ENCODE data around the gene ZNF276. TPM values are rescaled to one million over a fixed set of nuclear protein-coding genes. Genes with fewer than 3 reads are reported as not detected.

The ZNF276 gene
- total and polyA plus RNA-seq, 9 donors: 7.1 to 39.9 (median 25.5) TPM

DNA sequence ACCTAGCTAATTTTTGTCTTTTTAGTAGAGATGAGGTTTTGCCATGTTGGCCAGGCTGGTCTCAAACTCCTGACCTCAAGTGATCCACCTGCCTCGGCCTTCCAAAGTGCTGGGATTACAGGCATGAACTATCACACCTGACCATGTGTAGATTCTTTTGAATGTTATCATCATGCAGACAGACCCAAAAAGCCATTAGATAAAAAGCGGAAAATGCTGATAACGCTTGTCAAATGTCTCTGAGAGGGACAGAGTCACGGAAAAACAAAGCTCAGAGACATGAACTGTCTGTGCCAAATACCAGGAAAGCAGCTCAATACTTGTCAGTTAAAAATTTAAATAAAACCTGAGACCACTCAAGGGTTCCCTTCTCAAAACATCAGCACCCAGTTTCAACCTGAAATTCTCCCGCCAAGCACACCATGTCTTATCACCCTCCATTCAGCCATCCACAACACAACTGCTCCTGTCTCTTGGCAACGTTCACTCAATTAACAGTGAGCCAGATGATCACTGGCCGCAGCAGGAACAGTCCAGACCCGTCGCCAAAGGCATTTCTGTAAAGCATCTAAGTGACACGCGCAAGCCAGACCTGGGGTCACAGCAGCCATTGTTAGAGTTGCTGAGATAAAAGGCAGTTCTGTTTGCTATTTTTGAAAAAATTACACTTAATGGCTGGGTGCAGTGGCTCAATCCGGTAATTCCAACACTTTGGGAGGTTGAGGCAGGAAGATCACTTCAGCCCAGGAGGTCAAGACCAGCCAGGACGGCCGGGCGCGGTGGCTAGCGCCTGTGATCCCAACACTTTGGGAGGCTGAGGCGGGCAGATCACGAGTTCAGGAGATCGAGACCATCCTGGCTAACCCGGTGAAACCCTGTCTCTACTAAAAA, 65.4 kb downstream of the ZNF276 start:
- Histone ChIP-seq H3K9me3 (no peaks in the 10 kb centered on the region), H3K4me3 (no peak overlapping the region), H3K27me3 (no peaks in the 10 kb centered on the region), H3K4me1 (ENCODE audit: insufficient read depth) (no peaks in the 10 kb centered on the region), H3K27ac (no peak overlapping the region), H3K36me3 (no peaks in the 10 kb centered on the region)
- intact Hi-C loops (cut with DNase I): loop anchor here in 1 of 4 donors (5.0 kb wide), 1 partner anchor 554 kb away; no protein-coding TSS in a partner anchor
- 94 to 96% (median 94%) methylated on average over 21 of the region's 21 CpGs for WGBS, 3 donors
- no peak for DNase-seq
- TF ChIP-seq POLR2A (IDR thresholded peaks at IDR 0.05) (no peak), EP300 (IDR thresholded peaks at IDR 0.05) (no peak)
- TF ChIP-seq, protein P1, sequence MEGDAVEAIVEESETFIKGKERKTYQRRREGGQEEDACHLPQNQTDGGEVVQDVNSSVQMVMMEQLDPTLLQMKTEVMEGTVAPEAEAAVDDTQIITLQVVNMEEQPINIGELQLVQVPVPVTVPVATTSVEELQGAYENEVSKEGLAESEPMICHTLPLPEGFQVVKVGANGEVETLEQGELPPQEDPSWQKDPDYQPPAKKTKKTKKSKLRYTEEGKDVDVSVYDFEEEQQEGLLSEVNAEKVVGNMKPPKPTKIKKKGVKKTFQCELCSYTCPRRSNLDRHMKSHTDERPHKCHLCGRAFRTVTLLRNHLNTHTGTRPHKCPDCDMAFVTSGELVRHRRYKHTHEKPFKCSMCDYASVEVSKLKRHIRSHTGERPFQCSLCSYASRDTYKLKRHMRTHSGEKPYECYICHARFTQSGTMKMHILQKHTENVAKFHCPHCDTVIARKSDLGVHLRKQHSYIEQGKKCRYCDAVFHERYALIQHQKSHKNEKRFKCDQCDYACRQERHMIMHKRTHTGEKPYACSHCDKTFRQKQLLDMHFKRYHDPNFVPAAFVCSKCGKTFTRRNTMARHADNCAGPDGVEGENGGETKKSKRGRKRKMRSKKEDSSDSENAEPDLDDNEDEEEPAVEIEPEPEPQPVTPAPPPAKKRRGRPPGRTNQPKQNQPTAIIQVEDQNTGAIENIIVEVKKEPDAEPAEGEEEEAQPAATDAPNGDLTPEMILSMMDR (IDR thresholded peaks at IDR 0.05): no peak

DNA sequence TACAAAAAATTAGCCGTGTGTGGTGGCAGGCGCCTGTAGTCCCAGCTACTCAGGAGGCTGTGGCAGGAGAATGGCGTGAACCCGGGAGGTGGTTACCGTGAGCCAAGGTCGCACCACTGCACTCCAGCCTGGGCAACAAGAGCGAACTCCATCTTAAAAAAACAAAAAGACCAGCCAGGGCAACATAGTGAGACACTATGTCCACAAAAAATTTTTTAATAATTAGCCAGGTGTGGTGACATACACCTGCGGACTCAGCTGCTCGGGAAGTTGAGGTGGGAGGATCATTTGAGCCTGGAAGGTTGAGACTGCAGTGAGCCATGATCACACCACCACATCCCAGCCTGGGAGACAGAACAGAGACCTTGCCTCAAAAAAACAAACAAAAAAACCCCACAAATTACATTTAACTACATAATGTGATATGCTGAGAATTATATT, 66.0 kb downstream of the ZNF276 start:
- H3K36me3 ChIP-seq: no peaks in the 10 kb centered on the region
- H3K27me3 ChIP-seq: no peaks in the 10 kb centered on the region
- intact Hi-C loops (cut with DNase I): loop anchor here in 1 of 4 donors (5.0 kb wide), 1 partner anchor 555 kb away; no protein-coding TSS in a partner anchor
- WGBS, 3 donors: 93 to 97% (median 96%) methylated on average over 9 of the region's 9 CpGs
- no peaks in the 10 kb centered on the region for H3K9me3 ChIP-seq
- DNase-seq: no peak
- no peak overlapping the region for H3K27ac ChIP-seq
- no peak overlapping the region for H3K4me3 ChIP-seq
- no peaks in the 10 kb centered on the region for H3K4me1 ChIP-seq (ENCODE audit: insufficient read depth)
- TF ChIP-seq EP300 (IDR thresholded peaks at IDR 0.05) (no peak), POLR2A (IDR thresholded peaks at IDR 0.05) (no peak)
- TF ChIP-seq, protein P1 (IDR thresholded peaks at IDR 0.05): no peak

Other genes starting within 250 kb of the ZNF276 start
- gene ANKRD11, start 231.0 kb upstream of the ZNF276 start, total RNA-seq: 100 to 1,000 TPM in 5 of 7 donors, 10 to 100 TPM in 2; 56.1 to 188 (median 123) TPM
- gene ANKRD11, start 231.0 kb upstream of the ZNF276 start, polyA plus RNA-seq: 10 to 100 TPM; 52.1 to 68.5 TPM
- gene SPG7, start 213.1 kb upstream of the ZNF276 start, total RNA-seq: 100 to 1,000 TPM in 3 of 7 donors, 10 to 100 TPM in 4; 73.5 to 145 (median 96.0) TPM
- 10 to 100 TPM; 48.9 to 76.7 TPM for gene SPG7, start 213.1 kb upstream of the ZNF276 start, polyA plus RNA-seq
- over 10,000 TPM in 2 of 7 donors, 1,000 to 10,000 TPM in 5; 4,259 to 21,366 (median 5,883) TPM for gene RPL13, start 160.9 kb upstream of the ZNF276 start, total RNA-seq
- over 10,000 TPM in 1 of 2 donors, 1,000 to 10,000 TPM in 1; 1,317 to 14,290 TPM for gene RPL13, start 160.9 kb upstream of the ZNF276 start, polyA plus RNA-seq
- gene CPNE7, start 145.8 kb upstream of the ZNF276 start, total RNA-seq: 1 to 10 TPM in 3 of 7 donors, under 1 TPM in 3, not detected in 1; 0.36 to 4.0 (median 1.2) TPM
- gene CPNE7, start 145.8 kb upstream of the ZNF276 start, polyA plus RNA-seq: under 1 TPM in 1 of 2 donors, not detected in 1; 0.90 TPM
- gene DPEP1, start 107.9 kb upstream of the ZNF276 start, total RNA-seq: 1 to 10 TPM in 3 of 7 donors, under 1 TPM in 3, not detected in 1; 0.30 to 5.7 (median 1.3) TPM
- gene DPEP1, start 107.9 kb upstream of the ZNF276 start, polyA plus RNA-seq: 1 to 10 TPM in 1 of 2 donors, under 1 TPM in 1; 0.35 to 3.3 TPM
- 10 to 100 TPM; 36.0 to 76.8 (median 54.2) TPM for gene CHMP1A, start 63.8 kb upstream of the ZNF276 start, total RNA-seq
- gene CHMP1A, start 63.8 kb upstream of the ZNF276 start, polyA plus RNA-seq: 10 to 100 TPM; 13.2 to 49.2 TPM
- gene SPATA33, start 63.7 kb upstream of the ZNF276 start, total RNA-seq: 1 to 10 TPM; 1.5 to 8.2 (median 5.8) TPM
- gene SPATA33, start 63.7 kb upstream of the ZNF276 start, polyA plus RNA-seq: 1 to 10 TPM; 3.4 to 3.7 TPM
- gene CDK10, start 34.8 kb upstream of the ZNF276 start, total RNA-seq: 10 to 100 TPM; 22.8 to 62.1 (median 51.9) TPM
- gene CDK10, start 34.8 kb upstream of the ZNF276 start, polyA plus RNA-seq: 10 to 100 TPM; 16.9 to 54.5 TPM
- 10 to 100 TPM in 4 of 7 donors, 1 to 10 TPM in 3; 3.6 to 29.8 (median 11.1) TPM for gene SPATA2L, start 19.8 kb upstream of the ZNF276 start, total RNA-seq
- 1 to 10 TPM in 1 of 2 donors, under 1 TPM in 1; 0.42 to 4.8 TPM for gene SPATA2L, start 19.8 kb upstream of the ZNF276 start, polyA plus RNA-seq
- gene VPS9D1, start 639 bp upstream of the ZNF276 start, total RNA-seq: 10 to 100 TPM in 4 of 7 donors, 1 to 10 TPM in 3; 4.2 to 15.5 (median 10.0) TPM
- gene VPS9D1, start 639 bp upstream of the ZNF276 start, polyA plus RNA-seq: 1 to 10 TPM in 1 of 2 donors, under 1 TPM in 1; 0.50 to 9.7 TPM
- gene FANCA, start 95.1 kb downstream of the ZNF276 start, total RNA-seq: 1 to 10 TPM in 6 of 7 donors, under 1 TPM in 1; 0.91 to 7.6 (median 5.1) TPM
- 1 to 10 TPM; 2.0 to 2.2 TPM for gene FANCA, start 95.1 kb downstream of the ZNF276 start, polyA plus RNA-seq
- gene SPIRE2, start 106.9 kb downstream of the ZNF276 start, total RNA-seq: 10 to 100 TPM in 1 of 7 donors, 1 to 10 TPM in 5, under 1 TPM in 1; 0.95 to 28.7 (median 6.1) TPM
- 1 to 10 TPM; 2.5 to 2.9 TPM for gene SPIRE2, start 106.9 kb downstream of the ZNF276 start, polyA plus RNA-seq
- 100 to 1,000 TPM; 132 to 210 (median 185) TPM for gene TCF25, start 152.1 kb downstream of the ZNF276 start, total RNA-seq
- 100 to 1,000 TPM; 122 to 186 TPM for gene TCF25, start 152.1 kb downstream of the ZNF276 start, polyA plus RNA-seq
- 1 to 10 TPM; 3.6 to 8.5 (median 6.2) TPM for gene MC1R, start 197.3 kb downstream of the ZNF276 start, total RNA-seq
- gene MC1R, start 197.3 kb downstream of the ZNF276 start, polyA plus RNA-seq: 1 to 10 TPM in 1 of 2 donors, under 1 TPM in 1; 0.42 to 4.4 TPM
- gene TUBB3, start 201.8 kb downstream of the ZNF276 start, total RNA-seq: 10 to 100 TPM in 1 of 7 donors, 1 to 10 TPM in 5, under 1 TPM in 1; 0.73 to 22.6 (median 2.5) TPM
- gene TUBB3, start 201.8 kb downstream of the ZNF276 start, polyA plus RNA-seq: 1 to 10 TPM; 1.4 to 2.7 TPM
- gene DEF8, start 227.2 kb downstream of the ZNF276 start, total RNA-seq: 10 to 100 TPM; 37.8 to 64.4 (median 53.3) TPM
- 10 to 100 TPM; 17.9 to 44.4 TPM for gene DEF8, start 227.2 kb downstream of the ZNF276 start, polyA plus RNA-seq

All from ovary (tissue), 9 donors.